Measurements from ENCODE around the gene TEX264. TPM values are rescaled to one million over a fixed set of nuclear protein-coding genes. Genes with fewer than 3 reads are reported as not detected.

Gene TEX264
- total and polyA plus RNA-seq, 2 of the 13 experiments (the other 11 are each of a cell fraction or from before 2014, with no cell fraction given) = 35.2 to 52.1 TPM

DNA sequence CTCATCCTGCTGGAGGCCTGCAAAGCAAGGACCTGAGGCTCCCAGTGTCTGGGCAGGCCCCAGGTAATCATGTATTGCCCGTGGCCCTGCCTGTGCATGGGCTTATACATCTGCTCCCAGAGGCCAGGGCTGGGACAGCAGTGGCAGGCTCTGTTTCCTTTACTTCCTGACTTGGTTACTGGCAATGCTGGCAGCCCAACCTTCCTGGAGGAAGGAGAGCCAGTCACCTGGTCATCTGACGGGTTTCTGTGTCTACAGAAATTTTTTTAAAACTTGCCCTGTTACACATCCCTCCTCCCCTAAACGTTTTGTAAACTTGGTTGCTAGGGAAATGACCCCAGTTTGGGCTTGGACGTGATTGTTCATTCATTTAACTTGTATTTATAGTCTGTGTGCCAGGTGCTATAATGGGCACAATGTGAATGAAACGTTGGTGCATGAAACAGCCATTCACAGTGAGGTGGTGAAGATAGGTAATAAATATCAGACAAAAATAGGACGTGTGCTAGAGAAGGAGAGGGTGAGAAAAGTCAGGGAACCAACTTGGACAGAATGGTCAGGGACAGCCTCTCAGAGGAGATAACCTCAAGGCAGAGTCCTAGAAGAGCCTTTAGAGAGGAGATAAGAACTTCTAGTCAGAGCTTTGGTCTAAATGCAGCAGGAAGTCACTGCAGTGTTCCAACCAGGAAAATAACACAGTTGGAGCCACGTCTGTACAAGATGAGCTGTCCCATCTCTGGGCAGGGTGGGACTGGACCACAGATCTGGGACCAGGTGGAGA, 14.1 kb downstream of the TEX264 start:
- ChIA-PET POLR2A (no interaction called here), CTCF (ENCODE audit: low intra/inter-chr PET ratio, low total read pairs) (no interaction called here)
- H3K27ac ChIP-seq (ENCODE audit: extremely low read length, insufficient read depth, low read length) = no peak overlapping the region
- 84% methylated on average over 6 of the region's 7 CpGs for WGBS (ENCODE audit: low lambda C conversion rate)
- no peak overlapping the region for H3K4me2 ChIP-seq (ENCODE audit: low read depth, low read length)
- H2AFZ ChIP-seq (ENCODE audit: low read length) = no peak overlapping the region
- no peak overlapping the region for H3K4me3 ChIP-seq (replicated peaks in 1 of 3; ENCODE audit: insufficient read depth in 1 of 3, low read depth in 2 of 3, low read length in 3 of 3)
- no peak for DNase-seq (ENCODE audit: low spot score)
- H3K9ac ChIP-seq (ENCODE audit: insufficient read depth, low read depth, low read length) = no peak overlapping the region
- no peaks in the 10 kb centered on the region; a peak in 1 of 5 replicates for H3K27me3 ChIP-seq (ENCODE audit: control insufficient read depth in 1 of 2, insufficient read depth in 2 of 2, low read length in 2 of 2)
- H3K36me3 ChIP-seq (replicated peaks in 1 of 2; ENCODE audit: control insufficient read depth in 1 of 2, insufficient read depth in 2 of 2, low read length in 2 of 2) = peaks cover 25 to 52% of the 10 kb centered on the region in 2 experiments
- no peak for FAIRE-seq
- H3K4me1 ChIP-seq (ENCODE audit: insufficient read depth, low read length) = 0 out of 2 replicates have a peak, but pooled peaks cover 12% of the 10 kb centered on the region
- TF ChIP-seq ZNF260 (CRISPR knock-in tag; IDR thresholded peaks at IDR 0.05; ENCODE audit: borderline replicate concordance, low read depth) (no peak), KLF9 (CRISPR knock-in tag; IDR thresholded peaks at IDR 0.05; ENCODE audit: low read depth) (no peak), JARID2 (CRISPR knock-in tag; IDR thresholded peaks at IDR 0.05; ENCODE audit: insufficient replicate concordance) (no peak), CREM (IDR thresholded peaks at IDR 0.05) (no peak), CREM (CRISPR knock-in tag; IDR thresholded peaks at IDR 0.05) (no peak), TMF1 (CRISPR knock-in tag; IDR thresholded peaks at IDR 0.05; ENCODE audit: low read depth) (no peak), SP1 (IDR thresholded peaks at IDR 0.05) (no peak), SP1 (CRISPR knock-in tag; IDR thresholded peaks at IDR 0.05) (no peak), TSC22D2 (CRISPR knock-in tag; IDR thresholded peaks at IDR 0.05; ENCODE audit: borderline replicate concordance) (no peak)
- TF ChIP-seq, protein P1, sequence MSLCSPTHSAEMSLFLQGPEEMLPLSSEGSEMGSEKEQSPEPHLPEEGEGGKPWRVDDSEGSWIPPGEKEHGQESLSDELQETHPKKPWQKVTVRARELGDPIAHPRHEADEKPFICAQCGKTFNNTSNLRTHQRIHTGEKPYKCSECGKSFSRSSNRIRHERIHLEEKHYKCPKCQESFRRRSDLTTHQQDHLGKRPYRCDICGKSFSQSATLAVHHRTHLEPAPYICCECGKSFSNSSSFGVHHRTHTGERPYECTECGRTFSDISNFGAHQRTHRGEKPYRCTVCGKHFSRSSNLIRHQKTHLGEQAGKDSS (CRISPR knock-in tag; IDR thresholded peaks at IDR 0.05; ENCODE audit: borderline replicate concordance, low read depth) = no peak
- TF ChIP-seq, protein P2, sequence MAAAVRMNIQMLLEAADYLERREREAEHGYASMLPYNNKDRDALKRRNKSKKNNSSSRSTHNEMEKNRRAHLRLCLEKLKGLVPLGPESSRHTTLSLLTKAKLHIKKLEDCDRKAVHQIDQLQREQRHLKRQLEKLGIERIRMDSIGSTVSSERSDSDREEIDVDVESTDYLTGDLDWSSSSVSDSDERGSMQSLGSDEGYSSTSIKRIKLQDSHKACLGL (CRISPR knock-in tag; IDR thresholded peaks at IDR 0.05) = no peak
- TF ChIP-seq, protein P3, sequence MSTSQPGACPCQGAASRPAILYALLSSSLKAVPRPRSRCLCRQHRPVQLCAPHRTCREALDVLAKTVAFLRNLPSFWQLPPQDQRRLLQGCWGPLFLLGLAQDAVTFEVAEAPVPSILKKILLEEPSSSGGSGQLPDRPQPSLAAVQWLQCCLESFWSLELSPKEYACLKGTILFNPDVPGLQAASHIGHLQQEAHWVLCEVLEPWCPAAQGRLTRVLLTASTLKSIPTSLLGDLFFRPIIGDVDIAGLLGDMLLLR (CRISPR knock-in tag; IDR thresholded peaks at IDR 0.05) = no peak
- H3K79me2 ChIP-seq (ENCODE audit: insufficient read depth, low read length) = peaks cover 3% of the 10 kb centered on the region
- in situ Hi-C loops (cut with HindIII; ENCODE audit: extremely low pct_ligation_motif_present, low pct_unique_long_range_greater_than_20kb) = loop anchor here (5.0 kb wide), 1 partner anchor 48 kb away; no protein-coding TSS in a partner anchor
- intact Hi-C loops (cut with micrococcal nuclease; ENCODE audit: unreplicated experiment) = no loop called here
- ATAC-seq = no peak
- peaks cover 4% of the 10 kb centered on the region; the same call in 1 of the 2 replicates for H4K20me1 ChIP-seq (ENCODE audit: insufficient read depth, low read length)
- no peaks in the 10 kb centered on the region for H3K9me3 ChIP-seq (ENCODE audit: low read length)
- no TSS peak for BruUV-seq (replicated peaks)
